Thoracic aorta (tissue), 2 donors: ENCODE results near the gene GPR37. TPM values are rescaled to one million over a fixed set of nuclear protein-coding genes. Genes with fewer than 3 reads are reported as not detected.

Experiments used
- ATAC-seq: fragments of 150-250 bp; one replicate; pipeline ENCODE4 v1.8.0; 2017; ENCODE audit warnings: low read depth; ENCODE audit not compliant: insufficient number of reproducible peaks, low FRiP score
- DNase-seq: peaks from one replicate; pipeline ENCODE4 v3.0.0-alpha.2; 2020; ENCODE audit warnings: low spot score
- H3K27ac ChIP-seq, 2 donors: fragments of 200-600 bp; sonication (generic); 1 replicate in 1 of 2; 2 replicates in 1 of 2; pipeline ENCODE4 v1.5.1; 2016; ENCODE audit warnings: mild to moderate bottlenecking in 2 of 2, moderate library complexity in 2 of 2
- H3K27me3 ChIP-seq: fragments of 200-600 bp; sonication (generic); replicated peaks from 2 replicates; pipeline ENCODE4 v1.6.0; 2016; ENCODE audit warnings: mild to moderate bottlenecking; ENCODE audit not compliant: insufficient read depth
- H3K36me3 ChIP-seq: fragments of 200-600 bp; sonication (generic); one replicate; pipeline ENCODE4 v1.5.1; 2016
- H3K4me1 ChIP-seq, 2 donors: fragments of 200-600 bp; sonication (generic); 1 replicate in 1 of 2; 2 replicates in 1 of 2; pipeline versions ENCODE4 v1.5.1 to v1.6.0; 2016; ENCODE audit warnings: low read depth in 2 of 2, mild to moderate bottlenecking in 1 of 2; ENCODE audit not compliant: control insufficient read depth in 1 of 2
- H3K4me3 ChIP-seq: fragments of 200-600 bp; sonication (generic); 2 replicates; pipeline ENCODE4 v1.5.1; 2016; ENCODE audit warnings: mild to moderate bottlenecking
- H3K9me3 ChIP-seq: fragments of 200-600 bp; sonication (generic); 2 replicates; pipeline ENCODE4 v1.5.1; 2016
- CTCF ChIP-seq: fragments of 200-600 bp; sonication (generic); IDR thresholded peaks from one replicate; pipeline ENCODE4 v1.5.1; 2019; ENCODE audit warnings: antibody characterized with exemption
- total RNA-seq, 2 donors: library from RNA; depleted of rRNA; stranded (reverse); fragments of >200 nt; gene quantifications; one replicate each; pipeline versions ENCODE4 v1.1.0 to v1.2.3, GENCODE V29; 2016

The GPR37 gene
- total RNA-seq, 2 donors from 2014 or later, result 0.41 to 2.8 TPM

GRCh38 chr7:124768525-124768924 is 2.9 kb upstream of the GPR37 start:
- H3K27me3 ChIP-seq, result no peaks in the 10 kb centered on the region
- no peak for DNase-seq
- peaks cover 4 to 5% of the 10 kb centered on the region in 2 donors for H3K4me1 ChIP-seq
- no peak for ATAC-seq
- no peaks in the 10 kb centered on the region for H3K9me3 ChIP-seq
- TF ChIP-seq CTCF, result no peak
- H3K4me3 ChIP-seq, result no peak overlapping the region
- H3K27ac ChIP-seq, result no peak overlapping the region
- no peaks in the 10 kb centered on the region for H3K36me3 ChIP-seq

DNA sequence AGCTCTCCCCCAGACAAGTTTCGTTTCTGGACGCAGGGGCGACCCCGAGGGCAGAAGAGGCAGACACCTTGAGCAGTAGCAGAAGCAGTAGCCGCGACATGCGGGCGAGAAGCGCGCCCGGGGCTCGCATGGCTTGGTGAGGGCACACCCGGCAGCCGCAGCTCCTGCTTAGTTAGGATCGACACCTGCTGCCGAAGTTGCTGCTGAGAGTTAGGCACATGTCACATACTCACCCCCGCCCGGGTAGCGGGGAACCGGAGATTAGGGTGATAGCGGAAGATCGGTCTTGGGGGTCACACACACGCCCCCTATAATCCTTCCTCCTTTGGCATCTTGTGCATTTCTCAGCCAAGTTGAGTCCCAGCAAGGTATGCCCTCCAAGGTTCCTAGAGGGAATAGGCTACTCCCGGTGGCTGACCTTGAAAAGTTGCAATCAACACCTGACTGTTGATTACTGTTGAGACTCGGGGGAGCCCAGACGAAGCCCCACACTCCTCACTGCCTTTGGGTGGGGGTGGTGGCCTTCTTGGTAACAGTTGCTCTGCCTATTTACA is 668 bp downstream of the GPR37 start:
- Histone ChIP-seq H3K4me1 (peaks cover 4 to 15% of the 10 kb centered on the region in 2 donors), H3K36me3 (no peaks in the 10 kb centered on the region), H3K4me3 (peak overlapping the region; percentile 68), H3K27ac (no peak overlapping the region), H3K27me3 (no peaks in the 10 kb centered on the region), H3K9me3 (no peaks in the 10 kb centered on the region)
- no peak for ATAC-seq
- no peak for DNase-seq
- no peak for TF ChIP-seq CTCF

- Histone ChIP-seq H3K36me3 (no peaks in the 10 kb centered on the region), H3K4me1 (peaks cover 4 to 15% of the 10 kb centered on the region in 2 donors), H3K4me3 (peak overlapping the region; percentile 68), H3K27me3 (no peaks in the 10 kb centered on the region), H3K9me3 (no peaks in the 10 kb centered on the region), H3K27ac (no peak overlapping the region)
- no peak for DNase-seq
- TF ChIP-seq CTCF, result no peak
- ATAC-seq, result no peak
Observed at GRCh38 chr7:124764051-124764846, 1.3 kb downstream of the GPR37 start.

- DNase-seq (no peak), ATAC-seq (no peak)
- H3K4me3 ChIP-seq, result peak overlapping the region; percentile 16
- peaks cover 4 to 15% of the 10 kb centered on the region in 2 donors for H3K4me1 ChIP-seq
- TF ChIP-seq CTCF, result no peak
- H3K36me3 ChIP-seq, result no peaks in the 10 kb centered on the region
- no peaks in the 10 kb centered on the region for H3K27me3 ChIP-seq
- no peak overlapping the region for H3K27ac ChIP-seq
- no peaks in the 10 kb centered on the region for H3K9me3 ChIP-seq
Observed at GRCh38 chr7:124762611-124763143, 2.9 kb downstream of the GPR37 start.

DNA sequence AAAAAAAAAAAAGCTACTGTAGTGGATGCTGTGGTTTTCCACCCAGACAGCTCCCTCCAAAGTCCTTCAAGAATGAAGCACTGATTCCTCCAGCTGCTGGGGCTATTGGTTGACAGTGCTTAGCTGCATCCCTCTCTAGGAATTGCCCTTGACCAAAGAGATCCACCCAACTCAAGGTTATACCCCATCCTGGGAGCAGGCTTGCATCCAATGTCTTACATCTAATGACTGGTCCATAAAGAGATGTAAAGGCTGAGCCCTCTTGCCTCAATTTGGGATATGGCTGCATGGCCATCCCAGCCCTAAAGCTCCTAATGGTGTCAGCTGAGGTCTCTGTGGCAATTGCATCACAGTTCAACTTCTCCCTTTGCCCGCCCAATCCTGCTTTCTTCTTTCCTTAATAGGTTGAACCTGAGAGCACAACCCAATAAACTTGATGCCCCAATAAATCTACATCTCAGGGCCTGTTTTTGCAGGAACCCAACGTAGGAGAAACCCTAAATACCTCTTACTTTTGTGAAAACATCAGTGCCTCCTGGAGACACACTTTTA is 4.4 kb downstream of the GPR37 start:
- no peak overlapping the region for H3K4me3 ChIP-seq
- no peak for ATAC-seq

More for the DNA sequence above, 4.4 kb downstream of the GPR37 start:
- Histone ChIP-seq H3K27me3 (no peaks in the 10 kb centered on the region), H3K27ac (no peak overlapping the region), H3K9me3 (no peaks in the 10 kb centered on the region), H3K36me3 (no peaks in the 10 kb centered on the region), H3K4me1 (peaks cover 4 to 15% of the 10 kb centered on the region in 2 donors)
- no peak for DNase-seq
- TF ChIP-seq CTCF, result no peak
